ACC112 (cell line): ENCODE data around the gene MAN1B1.

Experiments used
- H2AFZ ChIP-seq: fragments of 200-600 bp; sonication (generic); one replicate; pipeline ENCODE4 v1.6.0; 2017; ENCODE audit warnings: antibody characterized with exemption, low read length; ENCODE audit not compliant: unreplicated experiment
- H3K27ac ChIP-seq: fragments of 200-600 bp; sonication (generic); 2 replicates; pipeline ENCODE4 v1.5.1; 2014; ENCODE audit warnings: low read depth, mild to moderate bottlenecking, antibody characterized with exemption, low read length, moderate library complexity
- H3K27me3 ChIP-seq: fragments of 200-600 bp; sonication (generic); 2 replicates; pipeline ENCODE4 v1.6.1; 2014; ENCODE audit warnings: mild to moderate bottlenecking, antibody characterized with exemption, low read length, moderate library complexity, mixed read lengths; ENCODE audit not compliant: insufficient read depth
- H3K36me3 ChIP-seq: fragments of 200-600 bp; sonication (generic); 2 replicates; pipeline ENCODE4 v1.6.1; 2016; ENCODE audit warnings: mild to moderate bottlenecking, antibody characterized with exemption, low read length, moderate library complexity, mixed read lengths; ENCODE audit not compliant: insufficient read depth
- H3K4me1 ChIP-seq: fragments of 200-600 bp; sonication (generic); one replicate; pipeline ENCODE4 v1.6.1; 2016; ENCODE audit warnings: low read length, mixed read lengths; ENCODE audit not compliant: insufficient read depth, unreplicated experiment, control insufficient read depth
- H3K4me3 ChIP-seq: fragments of 200-600 bp; sonication (generic); 2 replicates; pipeline ENCODE4 v1.5.1; 2014; ENCODE audit warnings: mild to moderate bottlenecking, low read depth, low read length
- H3K79me2 ChIP-seq: fragments of 200-600 bp; sonication (generic); one replicate; pipeline ENCODE4 v1.6.0; 2016; ENCODE audit warnings: low read length; ENCODE audit not compliant: control insufficient read depth, unreplicated experiment, insufficient read depth

The MAN1B1 gene

GRCh38 chr9:137044502-137045177, 42.1 kb upstream of the MAN1B1 start:
- Histone ChIP-seq H3K27ac (no peak overlapping the region), H3K36me3 (no peaks in the 10 kb centered on the region), H3K27me3 (peaks cover 5% of the 10 kb centered on the region; the same call in 1 of the 2 replicates), H3K4me1 (peaks cover 4% of the 10 kb centered on the region), H3K79me2 (peaks cover 20% of the 10 kb centered on the region), H2AFZ (no peak overlapping the region), H3K4me3 (peak overlapping the region; percentile 91)

GRCh38 chr9:137045294-137046087, 41.3 kb upstream of the MAN1B1 start:
- peaks cover 11% of the 10 kb centered on the region; the same call in 1 of the 2 replicates for H3K27me3 ChIP-seq
- H2AFZ ChIP-seq = peak overlapping the region; percentile 85
- H3K4me3 ChIP-seq = peak overlapping the region; percentile 91
- H3K27ac ChIP-seq = no peak overlapping the region
- peaks cover 4% of the 10 kb centered on the region for H3K4me1 ChIP-seq
- no peaks in the 10 kb centered on the region for H3K36me3 ChIP-seq
- H3K79me2 ChIP-seq = peaks cover 20% of the 10 kb centered on the region

GRCh38 chr9:137046088-137046787, 40.5 kb upstream of the MAN1B1 start, which contains the start of gene NPDC1:
TSS of gene NPDC1 (minus strand) at chr9:137046177. CDS start at chr9:137045989, 188 bp downstream.
- H3K4me1 ChIP-seq = peaks cover 4% of the 10 kb centered on the region
- H3K4me3 ChIP-seq = peak within 1 kb of the TSS; percentile 91
- peak within 1 kb of the TSS; percentile 85 for H2AFZ ChIP-seq
- H3K36me3 ChIP-seq = no peaks in the 10 kb centered on the region
- peaks cover 20% of the 10 kb centered on the region for H3K79me2 ChIP-seq
- H3K27ac ChIP-seq = no peak within 1 kb of the TSS
- H3K27me3 ChIP-seq = peaks cover 11% of the 10 kb centered on the region; the same call in 1 of the 2 replicates

- H2AFZ ChIP-seq = no peak overlapping the region
- peaks cover 4% of the 10 kb centered on the region for H3K4me1 ChIP-seq
- no peaks in the 10 kb centered on the region for H3K36me3 ChIP-seq
- no peak overlapping the region for H3K27ac ChIP-seq
- peaks cover 12% of the 10 kb centered on the region for H3K79me2 ChIP-seq
- H3K27me3 ChIP-seq = peaks cover 30% of the 10 kb centered on the region
- H3K4me3 ChIP-seq = no peak overlapping the region
These were observed 37.9 kb upstream of the MAN1B1 start for GRCh38 chr9:137048655-137049543.

- no peaks in the 10 kb centered on the region for H3K4me1 ChIP-seq
- H3K79me2 ChIP-seq = peaks cover 3% of the 10 kb centered on the region
- H2AFZ ChIP-seq = no peak overlapping the region
- H3K4me3 ChIP-seq = no peak overlapping the region
- peaks cover 38% of the 10 kb centered on the region for H3K27me3 ChIP-seq
- no peak overlapping the region for H3K27ac ChIP-seq
- no peaks in the 10 kb centered on the region for H3K36me3 ChIP-seq
These were observed 37.0 kb upstream of the MAN1B1 start for GRCh38 chr9:137049544-137050449.

GRCh38 chr9:137050570-137050969, 36.2 kb upstream of the MAN1B1 start:
- Histone ChIP-seq H3K36me3 (no peaks in the 10 kb centered on the region), H3K27me3 (peaks cover 38% of the 10 kb centered on the region), H2AFZ (no peak overlapping the region), H3K4me3 (no peak overlapping the region), H3K27ac (no peak overlapping the region), H3K79me2 (no peaks in the 10 kb centered on the region), H3K4me1 (peaks cover 6% of the 10 kb centered on the region)

GRCh38 chr9:137051145-137051724, 35.5 kb upstream of the MAN1B1 start:
- no peak overlapping the region for H2AFZ ChIP-seq
- peaks cover 10% of the 10 kb centered on the region for H3K4me1 ChIP-seq
- H3K36me3 ChIP-seq = no peaks in the 10 kb centered on the region
- no peak overlapping the region for H3K4me3 ChIP-seq
- H3K79me2 ChIP-seq = no peaks in the 10 kb centered on the region
- H3K27ac ChIP-seq = no peak overlapping the region
- peaks cover 38% of the 10 kb centered on the region for H3K27me3 ChIP-seq

- peaks cover 10% of the 10 kb centered on the region for H3K4me1 ChIP-seq
- no peak overlapping the region for H3K4me3 ChIP-seq
- peaks cover 38% of the 10 kb centered on the region for H3K27me3 ChIP-seq
- H3K27ac ChIP-seq = no peak overlapping the region
- H2AFZ ChIP-seq = no peak overlapping the region
- H3K36me3 ChIP-seq = no peaks in the 10 kb centered on the region
- no peaks in the 10 kb centered on the region for H3K79me2 ChIP-seq
These were observed 34.5 kb upstream of the MAN1B1 start for GRCh38 chr9:137052293-137052692.
